22Rv1 (cell line): ENCODE results near the gene CD46.

ENCODE experiments used
- CTCF ChIP-seq: fragments of 450-650 bp; IDR thresholded peaks from 2 replicates; pipeline ENCODE4 v1.5.1; 2017; ENCODE audit warnings: mild to moderate bottlenecking
- ZFX ChIP-seq: fragments of 450-650 bp; IDR thresholded peaks from 2 replicates; pipeline ENCODE4 v1.6.1; 2017; ENCODE audit warnings: antibody characterized with exemption, borderline replicate concordance

GRCh38 chr1:207811319-207811718 lies 59.5 kb downstream of the CD46 start:
- no peak for TF ChIP-seq CTCF
- no peak for TF ChIP-seq ZFX
